Loucy (cell line): ENCODE results near the gene TFEB.

Experiments
- EZH2phosphoT487 ChIP-seq: fragments of 200-600 bp; IDR thresholded peaks from 2 replicates; pipeline ENCODE4 v1.6.1; 2018; ENCODE audit warnings: antibody characterized with exemption, mild to moderate bottlenecking, moderate library complexity, borderline replicate concordance
- TF ChIP-seq, protein P1 (sequence below): fragments of 200-600 bp; sonication (generic); conservative IDR thresholded peaks from 2 replicates; pipeline ENCODE4 v1.5.1; 2014; ENCODE audit warnings: mild to moderate bottlenecking, antibody characterized with exemption, low read length

GRCh38 chr6:41642090-41642959, 93.1 kb downstream of the TFEB start:
- TF ChIP-seq, protein P1, sequence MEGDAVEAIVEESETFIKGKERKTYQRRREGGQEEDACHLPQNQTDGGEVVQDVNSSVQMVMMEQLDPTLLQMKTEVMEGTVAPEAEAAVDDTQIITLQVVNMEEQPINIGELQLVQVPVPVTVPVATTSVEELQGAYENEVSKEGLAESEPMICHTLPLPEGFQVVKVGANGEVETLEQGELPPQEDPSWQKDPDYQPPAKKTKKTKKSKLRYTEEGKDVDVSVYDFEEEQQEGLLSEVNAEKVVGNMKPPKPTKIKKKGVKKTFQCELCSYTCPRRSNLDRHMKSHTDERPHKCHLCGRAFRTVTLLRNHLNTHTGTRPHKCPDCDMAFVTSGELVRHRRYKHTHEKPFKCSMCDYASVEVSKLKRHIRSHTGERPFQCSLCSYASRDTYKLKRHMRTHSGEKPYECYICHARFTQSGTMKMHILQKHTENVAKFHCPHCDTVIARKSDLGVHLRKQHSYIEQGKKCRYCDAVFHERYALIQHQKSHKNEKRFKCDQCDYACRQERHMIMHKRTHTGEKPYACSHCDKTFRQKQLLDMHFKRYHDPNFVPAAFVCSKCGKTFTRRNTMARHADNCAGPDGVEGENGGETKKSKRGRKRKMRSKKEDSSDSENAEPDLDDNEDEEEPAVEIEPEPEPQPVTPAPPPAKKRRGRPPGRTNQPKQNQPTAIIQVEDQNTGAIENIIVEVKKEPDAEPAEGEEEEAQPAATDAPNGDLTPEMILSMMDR, result no peak
- TF ChIP-seq EZH2phosphoT487, result no peak
